Measurements from ENCODE around the gene MACC1. TPM values are rescaled to one million over a fixed set of nuclear protein-coding genes. Genes with fewer than 3 reads are reported as not detected.

Gene MACC1
- total RNA-seq, 4 donors from 2014 or later = 0.33 to 11.6 (median 0.44) TPM; not detected in 1

GRCh38 chr7:20141002-20141345 lies 76.2 kb downstream of the MACC1 start:
- no peak for TF ChIP-seq CTCF (IDR thresholded peaks at IDR 0.05; ENCODE audit: low read depth)

- no peak for TF ChIP-seq CTCF (IDR thresholded peaks at IDR 0.05; ENCODE audit: low read depth)
Measured at GRCh38 chr7:20140291-20141001, 76.7 kb downstream of the MACC1 start.

- TF ChIP-seq CTCF (IDR thresholded peaks at IDR 0.05; ENCODE audit: low read depth) = no peak
Measured at GRCh38 chr7:20136647-20137046, 80.5 kb downstream of the MACC1 start.

GRCh38 chr7:20133803-20134202 lies 83.4 kb downstream of the MACC1 start:
- TF ChIP-seq CTCF (IDR thresholded peaks at IDR 0.05; ENCODE audit: low read depth) = no peak

GRCh38 chr7:20132585-20132984 lies 84.6 kb downstream of the MACC1 start:
- TF ChIP-seq CTCF (IDR thresholded peaks at IDR 0.05; ENCODE audit: low read depth) = no peak

GRCh38 chr7:20131776-20132175 lies 85.4 kb downstream of the MACC1 start:
- no peak for TF ChIP-seq CTCF (IDR thresholded peaks at IDR 0.05; ENCODE audit: low read depth)

- no peak for TF ChIP-seq CTCF (IDR thresholded peaks at IDR 0.05; ENCODE audit: low read depth)
Measured at GRCh38 chr7:20129920-20130319, 87.3 kb downstream of the MACC1 start.

Measured in subcutaneous adipose tissue (tissue), 4 donors.